Islet precursor cell (in vitro differentiated cells): Measurements from ENCODE around the gene LEMD3.
"Not testable (repeated sequence)": the region's sequence is repeated elsewhere in the genome, so short reads cannot be mapped to it uniquely, and the experiment has no call there.

Experiments
- DNase-seq: peaks from one replicate; pipeline ENCODE4 v3.0.0-alpha.2; 2018

LEMD3 gene

GRCh38 chr12:65280306-65280705 lies 110.9 kb downstream of the LEMD3 start:
- DNase-seq = no peak

GRCh38 chr12:65282840-65283239 lies 113.5 kb downstream of the LEMD3 start:
- no peak for DNase-seq

GRCh38 chr12:65285532-65285931 lies 116.1 kb downstream of the LEMD3 start:
- DNase-seq = not testable (repeated sequence)

- no peak for DNase-seq
These were observed 118.0 kb downstream of the LEMD3 start for GRCh38 chr12:65287426-65287825.

- no peak for DNase-seq
These were observed 122.9 kb downstream of the LEMD3 start for GRCh38 chr12:65292241-65292640.

- no peak for DNase-seq
These were observed 124.4 kb downstream of the LEMD3 start for GRCh38 chr12:65293735-65294134.

- no peak for DNase-seq
These were observed 125.4 kb downstream of the LEMD3 start for GRCh38 chr12:65294641-65295262.

- DNase-seq = no peak
These were observed 127.3 kb downstream of the LEMD3 start for GRCh38 chr12:65296508-65297265.
